GM23338 (cell line): ENCODE data around the gene PRKAR1B. TPM values are rescaled to one million over a fixed set of nuclear protein-coding genes. Genes with fewer than 3 reads are reported as not detected.

Experiments
- ATAC-seq: fragments of 200-7000 bp; cut with Tn5 transposase; 3 replicates; pipeline ENCODE4 v1.9.1; 2020
- DNase-seq: peaks from one replicate; pipeline ENCODE4 v3.0.0-alpha.2; 2015; ENCODE audit warnings: low spot score
- H2AFZ ChIP-seq: fragments of 200-600 bp; sonication (generic); 2 replicates; pipeline ENCODE4 v1.8.0; 2016; ENCODE audit warnings: antibody characterized with exemption, mild to moderate bottlenecking, moderate library complexity
- H3F3A ChIP-seq: fragments of 200-600 bp; sonication (generic); replicated peaks from 2 replicates; pipeline ENCODE4 v1.8.0; 2017; ENCODE audit warnings: antibody characterized with exemption, mixed run types, low read depth
- H3K27ac ChIP-seq: fragments of 200-600 bp; sonication (generic); 2 replicates; pipeline ENCODE4 v1.6.1; 2016; ENCODE audit warnings: low read depth
- H3K27me3 ChIP-seq: fragments of 200-600 bp; sonication (generic); 2 replicates; pipeline ENCODE4 v1.8.0; 2016; ENCODE audit warnings: mild to moderate bottlenecking, mixed run types, moderate library complexity; ENCODE audit not compliant: insufficient read depth
- H3K36me3 ChIP-seq: fragments of 200-600 bp; sonication (generic); 2 replicates; pipeline ENCODE4 v1.8.0; 2016; ENCODE audit warnings: mild to moderate bottlenecking; ENCODE audit not compliant: insufficient read depth
- H3K4me1 ChIP-seq: fragments of 200-600 bp; sonication (generic); 2 replicates; pipeline ENCODE4 v1.8.0; 2016; ENCODE audit warnings: mild to moderate bottlenecking, moderate library complexity; ENCODE audit not compliant: insufficient read depth
- H3K4me2 ChIP-seq: fragments of 200-600 bp; sonication (generic); 2 replicates; pipeline ENCODE4 v1.7.1; 2017; ENCODE audit warnings: mixed run types
- H3K4me3 ChIP-seq: fragments of 200-600 bp; sonication (generic); 2 replicates; pipeline ENCODE4 v1.6.1; 2016; ENCODE audit warnings: mixed run types
- H3K79me2 ChIP-seq: fragments of 200-600 bp; sonication (generic); replicated peaks from 2 replicates; pipeline ENCODE4 v1.8.0; 2017; ENCODE audit warnings: mild to moderate bottlenecking; ENCODE audit not compliant: insufficient read depth
- H3K9me2 ChIP-seq: fragments of 200-600 bp; sonication (generic); 2 replicates; pipeline ENCODE4 v1.8.0; 2017; ENCODE audit not compliant: insufficient read depth
- H4K20me1 ChIP-seq: fragments of 200-600 bp; sonication (generic); replicated peaks from 2 replicates; pipeline ENCODE4 v1.8.0; 2017; ENCODE audit warnings: mild to moderate bottlenecking; ENCODE audit not compliant: insufficient read depth
- H3K27ac Mint-ChIP-seq: 2 replicates; pipeline ENCODE4 v1.8.0; 2020; ENCODE audit warnings: inconsistent platforms, mild to moderate bottlenecking, moderate library complexity, mixed read lengths
- H3K27me3 Mint-ChIP-seq: 3 replicates; pipeline ENCODE4 v1.8.0; 2022; ENCODE audit warnings: low read depth, mild to moderate bottlenecking, moderate library complexity, mixed read lengths, inconsistent platforms; ENCODE audit not compliant: insufficient read depth, poor library complexity
- H3K36me3 Mint-ChIP-seq: 3 replicates; pipeline ENCODE4 v1.8.0; 2021; ENCODE audit warnings: low read depth, mild to moderate bottlenecking, inconsistent platforms, moderate library complexity, mixed read lengths
- H3K4me1 Mint-ChIP-seq: 3 replicates; pipeline ENCODE4 v1.8.0; 2020; ENCODE audit warnings: mild to moderate bottlenecking, inconsistent platforms, mixed read lengths
- H3K4me3 Mint-ChIP-seq: 3 replicates; pipeline ENCODE4 v1.8.0; 2021; ENCODE audit warnings: moderate library complexity, mild to moderate bottlenecking, inconsistent platforms, mixed read lengths
- H3K9me3 Mint-ChIP-seq: 3 replicates; pipeline ENCODE4 v1.8.0; 2020; ENCODE audit warnings: moderate library complexity, mild to moderate bottlenecking, inconsistent platforms, mixed read lengths
- NANOG ChIP-seq: IDR thresholded peaks from 2 replicates; pipeline ENCODE4 v1.6.1; 2016; ENCODE audit warnings: antibody characterized with exemption, borderline replicate concordance
- POLR2AphosphoS5 ChIP-seq: IDR thresholded peaks from 2 replicates; pipeline ENCODE4 v1.6.1; 2016; ENCODE audit warnings: antibody characterized with exemption, low read depth
- STAT1 ChIP-seq: IDR thresholded peaks from one replicate; pipeline ENCODE4 v1.6.1; 2016; ENCODE audit warnings: antibody characterized with exemption; ENCODE audit not compliant: unreplicated experiment
- ZNF114 ChIP-seq: fragments of 250-450 bp; sonication (Bioruptor Pico); IDR thresholded peaks from 2 replicates; pipeline ENCODE4 v1.5.0; 2020; ENCODE audit warnings: mild to moderate bottlenecking, moderate library complexity
- ZNF331 ChIP-seq: fragments of 250-450 bp; sonication (Bioruptor Pico); IDR thresholded peaks from 2 replicates; pipeline ENCODE4 v1.5.0; 2020; ENCODE audit warnings: low read depth, mild to moderate bottlenecking, moderate library complexity
- polyA plus RNA-seq: library from polyadenylated mRNA; unstranded; fragments of >200 nt; fragmentation: Nextera tagmentation; extraction: Ambion mirVana; gene quantifications from 2 replicates; pipeline ENCODE4 v1.2.1, GENCODE V29; 2016
- total RNA-seq: library from RNA; depleted of rRNA; stranded (reverse); fragments of >200 nt; shearing (Covaris generic); gene quantifications from 2 replicates; pipeline ENCODE4 v1.2.3, GENCODE V29; 2014
- TF ChIP-seq, protein P1 (sequence below): IDR thresholded peaks from one replicate; pipeline ENCODE4 v1.6.1; 2018; ENCODE audit warnings: antibody characterized with exemption; ENCODE audit not compliant: unreplicated experiment
- TF ChIP-seq, protein P2 (sequence below): fragments of 250-450 bp; sonication (Bioruptor Pico); IDR thresholded peaks from 2 replicates; pipeline ENCODE4 v1.5.0; 2020; ENCODE audit warnings: mild to moderate bottlenecking, moderate library complexity
- TF ChIP-seq, protein P3 (sequence below), 2 experiments: fragments of 200-600 bp in 1 of 2; sonication (generic) in 1 of 2; conservative IDR thresholded peaks; 2 replicates each; pipeline versions ENCODE4 v1.5.1 to v1.6.1; 2016 to 2017; ENCODE audit warnings: antibody characterized with exemption in 2 of 2, low read depth in 2 of 2, mild to moderate bottlenecking in 2 of 2, moderate library complexity in 1 of 2
- TF ChIP-seq, protein P4 (sequence below): IDR thresholded peaks from 2 replicates; pipeline ENCODE4 v1.6.1; 2016; ENCODE audit warnings: antibody characterized with exemption

PRKAR1B gene
- total and polyA plus RNA-seq, 2 experiments from 2014 or later = 35.7 to 36.7 TPM

DNA sequence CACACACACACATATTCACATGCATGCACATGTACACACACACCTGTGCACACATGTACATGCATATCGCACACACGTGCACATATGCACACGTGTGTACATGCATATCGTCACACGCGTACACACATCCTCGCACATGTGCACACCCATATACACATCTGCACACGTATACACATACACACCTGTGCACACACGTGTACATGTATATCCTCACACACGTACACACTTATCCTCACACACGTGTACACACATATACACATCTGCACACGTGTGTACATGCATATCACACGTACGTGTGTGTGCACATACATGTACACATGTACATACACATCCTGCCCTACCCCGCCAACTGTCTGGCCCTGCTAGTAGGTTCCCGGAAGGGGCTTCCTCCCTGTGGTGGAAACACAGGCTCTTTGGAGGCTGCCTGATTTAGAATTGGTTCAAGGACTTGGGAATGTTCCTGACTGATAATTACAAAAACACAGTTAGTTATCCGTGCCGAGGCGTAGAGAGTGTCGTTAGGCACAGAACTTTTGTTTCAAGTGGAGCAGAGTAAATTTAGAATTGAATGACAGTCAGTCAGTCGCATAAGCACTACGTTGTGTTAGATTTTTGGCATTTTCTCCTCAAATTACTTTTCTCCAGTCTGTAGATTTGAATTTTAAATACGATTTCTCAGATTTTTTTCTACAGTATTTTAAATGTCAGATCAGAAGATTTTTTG, 18.5 kb upstream of the PRKAR1B start:
- H3K4me3 ChIP-seq = no peak overlapping the region
- Mint-ChIP-seq H3K27me3 (peaks cover 5% of the 10 kb centered on the region), H3K36me3 (peaks cover 50% of the 10 kb centered on the region), H3K27ac (no peak overlapping the region), H3K4me3 (no peak overlapping the region), H3K9me3 (no peaks in the 10 kb centered on the region; the same call in 1 of the 3 replicates), H3K4me1 (no peaks in the 10 kb centered on the region)
- no peak overlapping the region for H3K4me2 ChIP-seq
- TF ChIP-seq NANOG (no peak), ZNF331 (CRISPR knock-in tag) (no peak), POLR2AphosphoS5 (no peak), ZNF114 (CRISPR knock-in tag) (no peak), STAT1 (no peak)
- TF ChIP-seq, protein P1, sequence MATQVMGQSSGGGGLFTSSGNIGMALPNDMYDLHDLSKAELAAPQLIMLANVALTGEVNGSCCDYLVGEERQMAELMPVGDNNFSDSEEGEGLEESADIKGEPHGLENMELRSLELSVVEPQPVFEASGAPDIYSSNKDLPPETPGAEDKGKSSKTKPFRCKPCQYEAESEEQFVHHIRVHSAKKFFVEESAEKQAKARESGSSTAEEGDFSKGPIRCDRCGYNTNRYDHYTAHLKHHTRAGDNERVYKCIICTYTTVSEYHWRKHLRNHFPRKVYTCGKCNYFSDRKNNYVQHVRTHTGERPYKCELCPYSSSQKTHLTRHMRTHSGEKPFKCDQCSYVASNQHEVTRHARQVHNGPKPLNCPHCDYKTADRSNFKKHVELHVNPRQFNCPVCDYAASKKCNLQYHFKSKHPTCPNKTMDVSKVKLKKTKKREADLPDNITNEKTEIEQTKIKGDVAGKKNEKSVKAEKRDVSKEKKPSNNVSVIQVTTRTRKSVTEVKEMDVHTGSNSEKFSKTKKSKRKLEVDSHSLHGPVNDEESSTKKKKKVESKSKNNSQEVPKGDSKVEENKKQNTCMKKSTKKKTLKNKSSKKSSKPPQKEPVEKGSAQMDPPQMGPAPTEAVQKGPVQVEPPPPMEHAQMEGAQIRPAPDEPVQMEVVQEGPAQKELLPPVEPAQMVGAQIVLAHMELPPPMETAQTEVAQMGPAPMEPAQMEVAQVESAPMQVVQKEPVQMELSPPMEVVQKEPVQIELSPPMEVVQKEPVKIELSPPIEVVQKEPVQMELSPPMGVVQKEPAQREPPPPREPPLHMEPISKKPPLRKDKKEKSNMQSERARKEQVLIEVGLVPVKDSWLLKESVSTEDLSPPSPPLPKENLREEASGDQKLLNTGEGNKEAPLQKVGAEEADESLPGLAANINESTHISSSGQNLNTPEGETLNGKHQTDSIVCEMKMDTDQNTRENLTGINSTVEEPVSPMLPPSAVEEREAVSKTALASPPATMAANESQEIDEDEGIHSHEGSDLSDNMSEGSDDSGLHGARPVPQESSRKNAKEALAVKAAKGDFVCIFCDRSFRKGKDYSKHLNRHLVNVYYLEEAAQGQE = no peak
- TF ChIP-seq, protein P2, sequence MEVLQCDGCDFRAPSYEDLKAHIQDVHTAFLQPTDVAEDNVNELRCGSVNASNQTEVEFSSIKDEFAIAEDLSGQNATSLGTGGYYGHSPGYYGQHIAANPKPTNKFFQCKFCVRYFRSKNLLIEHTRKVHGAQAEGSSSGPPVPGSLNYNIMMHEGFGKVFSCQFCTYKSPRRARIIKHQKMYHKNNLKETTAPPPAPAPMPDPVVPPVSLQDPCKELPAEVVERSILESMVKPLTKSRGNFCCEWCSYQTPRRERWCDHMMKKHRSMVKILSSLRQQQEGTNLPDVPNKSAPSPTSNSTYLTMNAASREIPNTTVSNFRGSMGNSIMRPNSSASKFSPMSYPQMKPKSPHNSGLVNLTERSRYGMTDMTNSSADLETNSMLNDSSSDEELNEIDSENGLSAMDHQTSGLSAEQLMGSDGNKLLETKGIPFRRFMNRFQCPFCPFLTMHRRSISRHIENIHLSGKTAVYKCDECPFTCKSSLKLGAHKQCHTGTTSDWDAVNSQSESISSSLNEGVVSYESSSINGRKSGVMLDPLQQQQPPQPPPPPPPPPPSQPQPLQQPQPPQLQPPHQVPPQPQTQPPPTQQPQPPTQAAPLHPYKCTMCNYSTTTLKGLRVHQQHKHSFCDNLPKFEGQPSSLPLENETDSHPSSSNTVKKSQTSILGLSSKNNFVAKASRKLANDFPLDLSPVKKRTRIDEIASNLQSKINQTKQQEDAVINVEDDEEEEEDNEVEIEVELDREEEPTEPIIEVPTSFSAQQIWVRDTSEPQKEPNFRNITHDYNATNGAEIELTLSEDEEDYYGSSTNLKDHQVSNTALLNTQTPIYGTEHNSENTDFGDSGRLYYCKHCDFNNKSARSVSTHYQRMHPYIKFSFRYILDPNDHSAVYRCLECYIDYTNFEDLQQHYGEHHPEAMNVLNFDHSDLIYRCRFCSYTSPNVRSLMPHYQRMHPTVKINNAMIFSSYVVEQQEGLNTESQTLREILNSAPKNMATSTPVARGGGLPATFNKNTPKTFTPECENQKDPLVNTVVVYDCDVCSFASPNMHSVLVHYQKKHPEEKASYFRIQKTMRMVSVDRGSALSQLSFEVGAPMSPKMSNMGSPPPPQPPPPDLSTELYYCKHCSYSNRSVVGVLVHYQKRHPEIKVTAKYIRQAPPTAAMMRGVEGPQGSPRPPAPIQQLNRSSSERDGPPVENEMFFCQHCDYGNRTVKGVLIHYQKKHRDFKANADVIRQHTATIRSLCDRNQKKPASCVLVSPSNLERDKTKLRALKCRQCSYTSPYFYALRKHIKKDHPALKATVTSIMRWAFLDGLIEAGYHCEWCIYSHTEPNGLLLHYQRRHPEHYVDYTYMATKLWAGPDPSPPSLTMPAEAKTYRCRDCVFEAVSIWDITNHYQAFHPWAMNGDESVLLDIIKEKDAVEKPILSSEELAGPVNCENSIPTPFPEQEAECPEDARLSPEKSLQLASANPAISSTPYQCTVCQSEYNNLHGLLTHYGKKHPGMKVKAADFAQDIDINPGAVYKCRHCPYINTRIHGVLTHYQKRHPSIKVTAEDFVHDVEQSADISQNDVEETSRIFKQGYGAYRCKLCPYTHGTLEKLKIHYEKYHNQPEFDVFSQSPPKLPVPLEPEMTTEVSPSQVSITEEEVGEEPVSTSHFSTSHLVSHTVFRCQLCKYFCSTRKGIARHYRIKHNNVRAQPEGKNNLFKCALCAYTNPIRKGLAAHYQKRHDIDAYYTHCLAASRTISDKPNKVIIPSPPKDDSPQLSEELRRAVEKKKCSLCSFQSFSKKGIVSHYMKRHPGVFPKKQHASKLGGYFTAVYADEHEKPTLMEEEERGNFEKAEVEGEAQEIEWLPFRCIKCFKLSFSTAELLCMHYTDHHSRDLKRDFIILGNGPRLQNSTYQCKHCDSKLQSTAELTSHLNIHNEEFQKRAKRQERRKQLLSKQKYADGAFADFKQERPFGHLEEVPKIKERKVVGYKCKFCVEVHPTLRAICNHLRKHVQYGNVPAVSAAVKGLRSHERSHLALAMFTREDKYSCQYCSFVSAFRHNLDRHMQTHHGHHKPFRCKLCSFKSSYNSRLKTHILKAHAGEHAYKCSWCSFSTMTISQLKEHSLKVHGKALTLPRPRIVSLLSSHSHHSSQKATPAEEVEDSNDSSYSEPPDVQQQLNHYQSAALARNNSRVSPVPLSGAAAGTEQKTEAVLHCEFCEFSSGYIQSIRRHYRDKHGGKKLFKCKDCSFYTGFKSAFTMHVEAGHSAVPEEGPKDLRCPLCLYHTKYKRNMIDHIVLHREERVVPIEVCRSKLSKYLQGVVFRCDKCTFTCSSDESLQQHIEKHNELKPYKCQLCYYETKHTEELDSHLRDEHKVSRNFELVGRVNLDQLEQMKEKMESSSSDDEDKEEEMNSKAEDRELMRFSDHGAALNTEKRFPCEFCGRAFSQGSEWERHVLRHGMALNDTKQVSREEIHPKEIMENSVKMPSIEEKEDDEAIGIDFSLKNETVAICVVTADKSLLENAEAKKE = no peak
- TF ChIP-seq, protein P3, sequence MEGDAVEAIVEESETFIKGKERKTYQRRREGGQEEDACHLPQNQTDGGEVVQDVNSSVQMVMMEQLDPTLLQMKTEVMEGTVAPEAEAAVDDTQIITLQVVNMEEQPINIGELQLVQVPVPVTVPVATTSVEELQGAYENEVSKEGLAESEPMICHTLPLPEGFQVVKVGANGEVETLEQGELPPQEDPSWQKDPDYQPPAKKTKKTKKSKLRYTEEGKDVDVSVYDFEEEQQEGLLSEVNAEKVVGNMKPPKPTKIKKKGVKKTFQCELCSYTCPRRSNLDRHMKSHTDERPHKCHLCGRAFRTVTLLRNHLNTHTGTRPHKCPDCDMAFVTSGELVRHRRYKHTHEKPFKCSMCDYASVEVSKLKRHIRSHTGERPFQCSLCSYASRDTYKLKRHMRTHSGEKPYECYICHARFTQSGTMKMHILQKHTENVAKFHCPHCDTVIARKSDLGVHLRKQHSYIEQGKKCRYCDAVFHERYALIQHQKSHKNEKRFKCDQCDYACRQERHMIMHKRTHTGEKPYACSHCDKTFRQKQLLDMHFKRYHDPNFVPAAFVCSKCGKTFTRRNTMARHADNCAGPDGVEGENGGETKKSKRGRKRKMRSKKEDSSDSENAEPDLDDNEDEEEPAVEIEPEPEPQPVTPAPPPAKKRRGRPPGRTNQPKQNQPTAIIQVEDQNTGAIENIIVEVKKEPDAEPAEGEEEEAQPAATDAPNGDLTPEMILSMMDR (conservative IDR thresholded peaks at IDR 0.05; ENCODE audit: low read depth in 2 of 2) = no peak
- TF ChIP-seq, protein P4, sequence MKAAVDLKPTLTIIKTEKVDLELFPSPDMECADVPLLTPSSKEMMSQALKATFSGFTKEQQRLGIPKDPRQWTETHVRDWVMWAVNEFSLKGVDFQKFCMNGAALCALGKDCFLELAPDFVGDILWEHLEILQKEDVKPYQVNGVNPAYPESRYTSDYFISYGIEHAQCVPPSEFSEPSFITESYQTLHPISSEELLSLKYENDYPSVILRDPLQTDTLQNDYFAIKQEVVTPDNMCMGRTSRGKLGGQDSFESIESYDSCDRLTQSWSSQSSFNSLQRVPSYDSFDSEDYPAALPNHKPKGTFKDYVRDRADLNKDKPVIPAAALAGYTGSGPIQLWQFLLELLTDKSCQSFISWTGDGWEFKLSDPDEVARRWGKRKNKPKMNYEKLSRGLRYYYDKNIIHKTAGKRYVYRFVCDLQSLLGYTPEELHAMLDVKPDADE = no peak
- peaks cover 3% of the 10 kb centered on the region; the same call in 1 of the 2 replicates for H4K20me1 ChIP-seq
- DNase-seq (no peak), ATAC-seq (no peak)
- no peaks in the 10 kb centered on the region for H3K4me1 ChIP-seq
- no peaks in the 10 kb centered on the region for H3K36me3 ChIP-seq
- no peaks in the 10 kb centered on the region for H3K9me2 ChIP-seq
- H3K27me3 ChIP-seq = no peaks in the 10 kb centered on the region
- peaks cover 10% of the 10 kb centered on the region for H3F3A ChIP-seq
- H2AFZ ChIP-seq = no peak overlapping the region
- peaks cover 11% of the 10 kb centered on the region for H3K79me2 ChIP-seq
- H3K27ac ChIP-seq = no peak overlapping the region
